HepG2 (cell line): ENCODE data around the gene TTLL11. TPM values are rescaled to one million over a fixed set of nuclear protein-coding genes. Genes with fewer than 3 reads are reported as not detected.

ENCODE experiments used
- ATAC-seq: fragments of 200-7000 bp; cut with Tn5 transposase; 3 replicates; pipeline ENCODE4 v1.9.1; 2020; ENCODE audit warnings: mild to moderate bottlenecking, moderate library complexity
- BruUV-seq: library from RNA; stranded (reverse); fragments of 400-500 nt; replicated peaks from 2 replicates; lab custom pipeline; 2021; lab: Mats Ljungman, UMichigan
- CTCF ChIA-PET: fragments of 300-600 bp; formaldehyde crosslinking; extraction: SDS; loops from one replicate; lab custom pipeline; 2021; ENCODE audit warnings: low total read pairs, inconsistent platforms, low intra/inter-chr PET ratio; lab: Yijun Ruan, JAX
- POLR2A ChIA-PET: fragments of 350-600 bp; sonication (Branson Sonifier 250); formaldehyde crosslinking; loops from one replicate; lab custom pipeline; 2020; ENCODE audit warnings: antibody characterized with exemption, inconsistent platforms; lab: Yijun Ruan, JAX
- DNase-seq: peaks from one replicate; pipeline ENCODE4 v3.0.0-alpha.2; 2015; ENCODE audit warnings: low spot score
- FAIRE-seq: peaks from 3 replicates; lab custom pipeline; 2011; peaks lifted over from hg19 to GRCh38; lab: Jason Lieb, UNC
- H2AFZ ChIP-seq: one replicate; pipeline ENCODE4 v1.6.1; 2011; ENCODE audit warnings: low read length, inconsistent platforms
- H3K27ac ChIP-seq: fragments of 300-600 bp; 3 replicates; pipeline ENCODE4 v1.8.0; 2011; ENCODE audit warnings: mixed run types, mild to moderate bottlenecking, mixed read lengths, low read length, inconsistent platforms; ENCODE audit not compliant: insufficient read depth; ENCODE audit errors: extremely low read length
- H3K27me3 ChIP-seq, 2 experiments: fragments of 200-600 bp in 1 of 2; 2 replicates in 1 of 2; 3 replicates in 1 of 2; pipeline versions ENCODE4 v1.6.0 to v1.8.0; 2011; ENCODE audit warnings: low read length in 2 of 2, mild to moderate bottlenecking in 2 of 2, moderate library complexity in 2 of 2, inconsistent platforms in 1 of 2; ENCODE audit not compliant: insufficient read depth in 2 of 2, control insufficient read depth in 1 of 2
- H3K36me3 ChIP-seq, 2 experiments: fragments of 200-600 bp in 1 of 2; replicated peaks in 1 of 2; 2 replicates in 1 of 2; 3 replicates in 1 of 2; pipeline versions ENCODE4 v1.5.1 to v1.8.0; 2011; ENCODE audit warnings: low read length in 2 of 2, inconsistent platforms in 1 of 2; ENCODE audit not compliant: insufficient read depth in 2 of 2, control insufficient read depth in 1 of 2
- H3K4me1 ChIP-seq: 2 replicates; pipeline ENCODE4 v1.5.1; 2012; ENCODE audit warnings: low read length, inconsistent platforms; ENCODE audit not compliant: insufficient read depth
- H3K4me2 ChIP-seq: 2 replicates; pipeline ENCODE4 v1.6.0; 2011; ENCODE audit warnings: low read depth, low read length, inconsistent platforms
- H3K4me3 ChIP-seq, 3 experiments: fragments of 200-600 bp in 1 of 3; sonication (generic), shearing (Covaris generic) in 1 of 3; replicated peaks in 1 of 3; 2 replicates each; pipeline ENCODE4 v1.5.1; 2011 to 2016; ENCODE audit warnings: low read length in 3 of 3, inconsistent platforms in 2 of 3, low read depth in 2 of 3, mild to moderate bottlenecking in 2 of 3, control low read depth in 1 of 3, mixed read lengths in 1 of 3; ENCODE audit not compliant: insufficient read depth in 1 of 3
- H3K79me2 ChIP-seq: one replicate; pipeline ENCODE4 v1.6.1; 2011; ENCODE audit warnings: low read length, inconsistent platforms; ENCODE audit not compliant: insufficient read depth
- H3K9ac ChIP-seq: 2 replicates; pipeline ENCODE4 v1.6.0; 2011; ENCODE audit warnings: mild to moderate bottlenecking, low read depth, low read length, inconsistent platforms; ENCODE audit not compliant: insufficient read depth
- H3K9me3 ChIP-seq: 2 replicates; pipeline ENCODE4 v1.5.1; 2012; ENCODE audit warnings: mild to moderate bottlenecking, low read length
- H4K20me1 ChIP-seq: 2 replicates; pipeline ENCODE4 v1.6.0; 2011; ENCODE audit warnings: inconsistent platforms, mild to moderate bottlenecking, low read length, moderate library complexity; ENCODE audit not compliant: insufficient read depth
- KMT2B ChIP-seq: IDR thresholded peaks from 2 replicates; pipeline ENCODE4 v1.6.1; 2016; ENCODE audit warnings: missing genetic modification reagents, missing compliant biosample characterization
- WGBS: methylation state at CpG from one replicate; pipeline ENCODE4 v1.1.6; 2017; ENCODE audit warnings: low lambda C conversion rate; 5-methylcytosine and 5-hydroxymethylcytosine counted together
- in situ Hi-C: cut with HindIII; loops from 2 replicates; pipeline ENCODE4 v1.10.0; 2017; ENCODE audit warnings: low pct_unique_long_range_greater_than_20kb; ENCODE audit not compliant: extremely low pct_ligation_motif_present
- intact Hi-C: fragments of 100-400 bp; cut with micrococcal nuclease; formaldehyde crosslinking; loops from one replicate; pipeline ENCODE4 v1.10.0; 2022; ENCODE audit not compliant: unreplicated experiment
- polyA plus RNA-seq, 8 experiments: library from polyadenylated mRNA; depleted of rRNA in 3 of 8; stranded (reverse) in 7 of 8; unstranded in 1 of 8; fragments of >200 nt; fragmentation: Illumina TruSeq in 4 of 8; extraction: Trizol in 4 of 8; gene quantifications; 2 replicates each; pipeline versions ENCODE4 v1.2.1 to v1.2.3, GENCODE V29; 2011 to 2016; ENCODE audit warnings: low read depth in 4 of 8, missing spikeins in 1 of 8, mixed read lengths in 1 of 8; ENCODE audit not compliant: insufficient read depth in 1 of 8
- total RNA-seq, 5 experiments: library from RNA; depleted of rRNA; stranded (reverse); fragments of >200 nt; fragmentation: Illumina TruSeq; extraction: Trizol; gene quantifications; 2 replicates each; pipeline ENCODE4 v1.2.3, GENCODE V29; 2016; ENCODE audit warnings: low read depth in 1 of 5
- TF ChIP-seq, protein P1 (sequence below): sonication (generic); formaldehyde crosslinking; IDR thresholded peaks from 2 replicates; pipeline ENCODE4 v1.5.0; 2020; ENCODE audit warnings: missing genetic modification reagents, mild to moderate bottlenecking, borderline replicate concordance
- TF ChIP-seq, protein P2 (sequence below): sonication (generic); formaldehyde crosslinking; IDR thresholded peaks from 2 replicates; pipeline ENCODE4 v1.4.0; 2020; ENCODE audit warnings: missing genetic modification reagents
- TF ChIP-seq, protein P3 (sequence below): sonication (generic); formaldehyde crosslinking; IDR thresholded peaks from 2 replicates; pipeline ENCODE4 v1.5.1; 2020; ENCODE audit warnings: mild to moderate bottlenecking, missing genetic modification reagents, borderline replicate concordance

The TTLL11 gene
- total and polyA plus RNA-seq, 2 of the 13 experiments (the other 11 are each of a cell fraction or from before 2014, with no cell fraction given) = 4.5 to 5.2 TPM

DNA sequence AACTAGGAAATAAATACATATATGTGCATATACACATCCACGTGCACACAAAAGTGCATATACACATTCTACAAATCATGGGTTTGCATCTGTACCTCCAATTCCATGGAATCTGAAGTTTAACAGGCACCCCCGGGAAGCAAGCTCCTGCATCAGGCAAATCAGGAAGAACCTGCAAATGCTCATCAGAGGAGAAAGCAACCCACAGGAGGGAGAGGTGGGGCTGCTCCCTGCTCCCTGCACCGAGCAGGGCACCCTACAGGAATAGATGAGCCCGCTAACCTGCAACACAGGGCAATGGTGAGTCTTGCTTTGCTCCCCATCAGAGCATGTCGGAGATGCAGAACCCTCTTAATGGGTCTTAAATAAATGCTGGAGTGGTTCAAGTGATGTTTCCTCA is 290.4 kb downstream of the TTLL11 start:
- no TSS peak for BruUV-seq
- Histone ChIP-seq H4K20me1 (no peaks in the 10 kb centered on the region), H3K27me3 (peaks cover 0 to 11% of the 10 kb centered on the region in 2 experiments; a peak in 1 of 5 replicates), H3K36me3 (no peaks in the 10 kb centered on the region), H3K9ac (no peak overlapping the region), H3K27ac (no peak overlapping the region), H3K4me3 (no peak overlapping the region), H2AFZ (no peak overlapping the region), H3K79me2 (no peaks in the 10 kb centered on the region), H3K4me1 (no peaks in the 10 kb centered on the region), H3K4me2 (no peak overlapping the region), H3K9me3 (peaks cover 9% of the 10 kb centered on the region)
- WGBS = 0% methylated on average over 5 of the region's 5 CpGs
- no peak for DNase-seq
- TF ChIP-seq KMT2B = no peak
- TF ChIP-seq, protein P1, sequence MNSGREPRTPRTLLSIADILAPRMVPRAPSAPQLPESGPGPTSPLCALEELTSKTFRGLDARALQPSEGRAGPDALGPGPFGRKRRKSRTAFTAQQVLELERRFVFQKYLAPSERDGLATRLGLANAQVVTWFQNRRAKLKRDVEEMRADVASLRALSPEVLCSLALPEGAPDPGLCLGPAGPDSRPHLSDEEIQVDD (CRISPR knock-in tag) = no peak
- TF ChIP-seq, protein P2, sequence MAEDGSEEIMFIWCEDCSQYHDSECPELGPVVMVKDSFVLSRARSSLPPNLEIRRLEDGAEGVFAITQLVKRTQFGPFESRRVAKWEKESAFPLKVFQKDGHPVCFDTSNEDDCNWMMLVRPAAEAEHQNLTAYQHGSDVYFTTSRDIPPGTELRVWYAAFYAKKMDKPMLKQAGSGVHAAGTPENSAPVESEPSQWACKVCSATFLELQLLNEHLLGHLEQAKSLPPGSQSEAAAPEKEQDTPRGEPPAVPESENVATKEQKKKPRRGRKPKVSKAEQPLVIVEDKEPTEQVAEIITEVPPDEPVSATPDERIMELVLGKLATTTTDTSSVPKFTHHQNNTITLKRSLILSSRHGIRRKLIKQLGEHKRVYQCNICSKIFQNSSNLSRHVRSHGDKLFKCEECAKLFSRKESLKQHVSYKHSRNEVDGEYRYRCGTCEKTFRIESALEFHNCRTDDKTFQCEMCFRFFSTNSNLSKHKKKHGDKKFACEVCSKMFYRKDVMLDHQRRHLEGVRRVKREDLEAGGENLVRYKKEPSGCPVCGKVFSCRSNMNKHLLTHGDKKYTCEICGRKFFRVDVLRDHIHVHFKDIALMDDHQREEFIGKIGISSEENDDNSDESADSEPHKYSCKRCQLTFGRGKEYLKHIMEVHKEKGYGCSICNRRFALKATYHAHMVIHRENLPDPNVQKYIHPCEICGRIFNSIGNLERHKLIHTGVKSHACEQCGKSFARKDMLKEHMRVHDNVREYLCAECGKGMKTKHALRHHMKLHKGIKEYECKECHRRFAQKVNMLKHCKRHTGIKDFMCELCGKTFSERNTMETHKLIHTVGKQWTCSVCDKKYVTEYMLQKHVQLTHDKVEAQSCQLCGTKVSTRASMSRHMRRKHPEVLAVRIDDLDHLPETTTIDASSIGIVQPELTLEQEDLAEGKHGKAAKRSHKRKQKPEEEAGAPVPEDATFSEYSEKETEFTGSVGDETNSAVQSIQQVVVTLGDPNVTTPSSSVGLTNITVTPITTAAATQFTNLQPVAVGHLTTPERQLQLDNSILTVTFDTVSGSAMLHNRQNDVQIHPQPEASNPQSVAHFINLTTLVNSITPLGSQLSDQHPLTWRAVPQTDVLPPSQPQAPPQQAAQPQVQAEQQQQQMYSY (CRISPR knock-in tag) = no peak
- TF ChIP-seq, protein P3, sequence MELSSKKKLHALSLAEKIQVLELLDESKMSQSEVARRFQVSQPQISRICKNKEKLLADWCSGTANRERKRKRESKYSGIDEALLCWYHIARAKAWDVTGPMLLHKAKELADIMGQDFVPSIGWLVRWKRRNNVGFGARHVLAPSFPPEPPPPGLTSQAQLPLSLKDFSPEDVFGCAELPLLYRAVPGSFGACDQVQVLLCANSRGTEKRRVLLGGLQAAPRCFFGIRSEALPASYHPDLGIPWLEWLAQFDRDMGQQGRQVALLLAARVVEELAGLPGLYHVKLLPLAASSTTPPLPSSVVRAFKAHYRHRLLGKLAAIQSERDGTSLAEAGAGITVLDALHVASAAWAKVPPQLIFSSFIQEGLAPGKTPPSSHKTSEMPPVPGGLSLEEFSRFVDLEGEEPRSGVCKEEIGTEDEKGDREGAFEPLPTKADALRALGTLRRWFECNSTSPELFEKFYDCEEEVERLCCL (CRISPR knock-in tag) = no peak
- CTCF ChIA-PET = no interaction called here
- in situ Hi-C loops (no loop called here), intact Hi-C loops (no loop called here)
- FAIRE-seq = no peak
- ATAC-seq = no peak
- POLR2A ChIA-PET = no interaction called here
